Measurements from ENCODE around the gene TPPP. TPM values are rescaled to one million over a fixed set of nuclear protein-coding genes. Genes with fewer than 3 reads are reported as not detected.

Gene TPPP
- total RNA-seq = under 0.01 TPM in 2 replicates

DNA sequence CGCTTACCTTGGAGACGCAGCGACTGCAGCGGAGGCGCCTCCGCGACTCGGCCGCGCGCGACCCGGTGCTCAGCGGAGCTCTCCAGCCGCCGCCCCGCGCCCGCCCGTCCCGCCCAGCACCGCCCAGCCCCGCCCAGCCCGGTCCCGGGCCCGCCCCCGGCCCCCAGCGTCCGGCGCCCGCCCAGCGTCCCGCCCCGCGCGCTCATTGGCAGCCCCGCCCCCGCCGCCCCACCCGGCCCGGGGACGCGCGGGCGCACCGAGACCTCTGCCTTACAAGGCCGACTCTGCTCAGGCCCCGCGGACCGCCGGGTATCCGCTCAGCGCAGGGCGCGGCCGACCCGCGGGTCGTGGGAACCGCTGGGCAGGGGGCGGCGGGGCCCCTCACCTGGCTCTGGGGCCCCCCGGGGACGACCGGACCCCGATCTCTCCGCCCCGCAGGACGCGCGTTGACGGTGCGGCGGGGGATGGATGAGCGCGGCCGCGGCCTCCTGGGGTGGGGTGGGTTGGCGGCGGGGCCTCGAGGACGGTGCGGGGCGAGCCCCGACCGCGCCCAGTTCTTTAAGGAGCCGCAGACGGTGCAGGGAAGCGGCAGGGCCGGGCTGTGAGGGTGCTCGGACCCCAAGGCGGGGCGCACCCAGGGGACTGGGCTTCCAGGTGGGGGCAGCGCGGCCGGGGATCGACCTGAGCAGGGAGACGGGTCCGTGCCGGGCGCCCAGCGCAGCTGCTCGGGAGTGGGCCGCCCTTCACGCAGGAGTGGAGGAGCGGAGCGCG lies at the start of gene TPPP:
Gene TPPP, minus strand, starts transcription at position 82 of the 771 bp plus-strand sequence. CDS start 15,292 bp downstream, outside the sequence.

DNA sequence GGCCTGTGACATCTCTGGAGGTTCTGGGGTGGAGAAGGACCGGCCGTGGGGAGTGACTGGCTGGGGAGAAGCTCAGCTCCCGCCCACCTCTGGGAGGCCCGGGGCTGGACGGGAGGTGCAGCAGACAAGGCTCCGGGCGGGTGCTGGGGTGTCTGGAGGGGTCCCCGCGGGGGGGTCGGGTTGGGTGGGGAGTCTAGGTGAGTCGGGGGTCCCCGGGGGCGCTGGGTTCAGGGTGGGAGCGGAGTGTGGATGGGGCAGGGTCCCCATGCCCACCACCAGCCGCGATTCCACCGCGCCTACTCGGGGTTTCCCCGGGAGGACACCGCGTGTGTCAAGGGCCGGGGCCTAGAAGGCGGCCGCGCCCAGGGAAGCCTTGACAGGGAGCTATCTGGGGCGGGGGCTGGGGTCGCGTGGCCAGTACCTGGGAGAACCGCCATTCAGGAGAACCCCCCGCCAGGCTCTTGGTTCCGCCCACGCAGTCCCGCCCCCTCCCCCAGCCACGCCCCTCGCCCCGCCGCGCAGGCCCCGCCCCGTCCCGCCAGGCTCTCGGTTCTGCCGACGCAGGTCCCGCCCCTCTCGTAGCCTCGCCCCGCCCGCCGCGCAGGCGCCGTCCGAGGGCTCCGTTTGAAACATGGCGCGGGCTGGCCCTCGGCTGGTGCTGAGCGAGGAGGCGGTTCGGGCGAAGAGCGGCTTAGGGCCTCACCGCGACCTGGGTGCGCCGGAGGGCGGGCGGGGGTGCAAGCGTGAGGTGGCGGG lies 81.2 kb downstream of the TPPP start, which contains the start of gene CEP72:
Gene CEP72, plus strand, starts transcription at position 610 of the 756 bp plus-strand sequence. Its CDS starts 22 bp downstream, at position 632.

Other genes with a start within 250 kb of the TPPP start
- 1.1 and 1.3 TPM in 2 replicates for gene SLC9A3, start 168.9 kb downstream of the TPPP start, total RNA-seq
- 2.0 and 2.2 TPM in 2 replicates for gene CEP72, start 81.0 kb downstream of the TPPP start, total RNA-seq
- gene ZDHHC11B, start 91.4 kb upstream of the TPPP start, total RNA-seq = under 0.01 and 0.13 TPM in 2 replicates
- gene ZDHHC11, start 157.6 kb upstream of the TPPP start, total RNA-seq = 1.0 and 1.4 TPM in 2 replicates
- gene BRD9, start 199.4 kb upstream of the TPPP start, total RNA-seq = 24.8 and 26.0 TPM in 2 replicates
- gene TRIP13, start 199.5 kb upstream of the TPPP start, total RNA-seq = 13.2 TPM in 2 replicates

All from articular chondrocyte of knee joint (primary cell).